ENCODE data around the gene EGLN3. TPM values are rescaled to one million over a fixed set of nuclear protein-coding genes. Genes with fewer than 3 reads are reported as not detected.

The EGLN3 gene
- total RNA-seq, 1 donor from 2014 or later, result 14.2 TPM

DNA sequence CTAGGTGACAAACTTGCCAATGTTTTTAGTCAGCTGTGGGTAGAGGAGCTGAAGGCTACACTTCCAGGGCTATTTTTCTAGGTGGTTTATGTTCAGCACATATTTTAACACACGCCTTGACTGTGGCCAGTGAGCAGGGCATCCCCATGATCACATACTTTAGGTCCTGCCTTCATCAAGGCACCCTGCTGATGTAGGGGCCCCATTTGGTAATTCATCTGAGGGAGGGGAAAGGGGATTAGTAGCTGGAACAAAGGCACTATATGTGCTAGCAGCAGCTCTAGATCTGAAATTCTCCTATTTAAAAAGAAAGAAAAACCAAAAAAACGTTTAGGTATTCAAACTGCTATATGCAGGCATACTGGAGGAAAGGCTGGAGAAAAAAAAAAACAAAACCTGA, 14.5 kb downstream of the EGLN3 start:
- Mint-ChIP-seq H3K36me3 (ENCODE audit: low read depth, unreplicated experiment) (no peaks in the 10 kb centered on the region), H3K27me3 (ENCODE audit: unreplicated experiment) (no peaks in the 10 kb centered on the region), H3K4me1 (ENCODE audit: unreplicated experiment) (peaks cover 42% of the 10 kb centered on the region), H3K9me3 (ENCODE audit: unreplicated experiment) (no peaks in the 10 kb centered on the region), H3K4me3 (ENCODE audit: unreplicated experiment) (no peak overlapping the region), H3K27ac (ENCODE audit: unreplicated experiment) (no peak overlapping the region)
- DNase-seq (ENCODE audit: low spot score), result no peak
- TF ChIP-seq, protein P1, sequence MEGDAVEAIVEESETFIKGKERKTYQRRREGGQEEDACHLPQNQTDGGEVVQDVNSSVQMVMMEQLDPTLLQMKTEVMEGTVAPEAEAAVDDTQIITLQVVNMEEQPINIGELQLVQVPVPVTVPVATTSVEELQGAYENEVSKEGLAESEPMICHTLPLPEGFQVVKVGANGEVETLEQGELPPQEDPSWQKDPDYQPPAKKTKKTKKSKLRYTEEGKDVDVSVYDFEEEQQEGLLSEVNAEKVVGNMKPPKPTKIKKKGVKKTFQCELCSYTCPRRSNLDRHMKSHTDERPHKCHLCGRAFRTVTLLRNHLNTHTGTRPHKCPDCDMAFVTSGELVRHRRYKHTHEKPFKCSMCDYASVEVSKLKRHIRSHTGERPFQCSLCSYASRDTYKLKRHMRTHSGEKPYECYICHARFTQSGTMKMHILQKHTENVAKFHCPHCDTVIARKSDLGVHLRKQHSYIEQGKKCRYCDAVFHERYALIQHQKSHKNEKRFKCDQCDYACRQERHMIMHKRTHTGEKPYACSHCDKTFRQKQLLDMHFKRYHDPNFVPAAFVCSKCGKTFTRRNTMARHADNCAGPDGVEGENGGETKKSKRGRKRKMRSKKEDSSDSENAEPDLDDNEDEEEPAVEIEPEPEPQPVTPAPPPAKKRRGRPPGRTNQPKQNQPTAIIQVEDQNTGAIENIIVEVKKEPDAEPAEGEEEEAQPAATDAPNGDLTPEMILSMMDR (IDR thresholded peaks at IDR 0.05; ENCODE audit: unreplicated experiment), result no peak

DNA sequence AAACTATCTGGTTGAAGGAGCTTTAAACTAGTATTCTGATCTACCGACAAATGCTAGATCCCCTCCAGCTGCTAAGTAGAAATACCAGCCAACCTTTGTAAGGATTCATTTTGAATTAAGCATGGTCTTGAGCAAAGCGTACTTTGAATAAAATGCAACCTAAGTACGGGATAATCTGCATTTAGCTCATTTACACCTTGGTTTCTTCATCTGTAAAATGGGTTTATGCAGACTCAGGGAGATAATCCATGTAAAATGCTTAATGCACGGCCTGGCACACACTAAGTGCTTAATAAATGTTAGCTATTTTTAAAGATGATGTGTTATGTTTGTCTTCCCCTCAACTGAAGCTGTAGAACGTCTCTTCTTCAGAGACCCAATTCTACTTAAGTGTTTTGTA, 15.9 kb downstream of the EGLN3 start:
- DNase-seq (ENCODE audit: low spot score), result no peak
- H3K4me1 Mint-ChIP-seq (ENCODE audit: unreplicated experiment), result peaks cover 45% of the 10 kb centered on the region
- no peaks in the 10 kb centered on the region for H3K27me3 Mint-ChIP-seq (ENCODE audit: unreplicated experiment)
- H3K4me3 Mint-ChIP-seq (ENCODE audit: unreplicated experiment), result no peak overlapping the region
- TF ChIP-seq, protein P1 (IDR thresholded peaks at IDR 0.05; ENCODE audit: unreplicated experiment), result no peak
- H3K9me3 Mint-ChIP-seq (ENCODE audit: unreplicated experiment), result no peaks in the 10 kb centered on the region
- H3K36me3 Mint-ChIP-seq (ENCODE audit: low read depth, unreplicated experiment), result no peaks in the 10 kb centered on the region
- H3K27ac Mint-ChIP-seq (ENCODE audit: unreplicated experiment), result no peak overlapping the region

DNA sequence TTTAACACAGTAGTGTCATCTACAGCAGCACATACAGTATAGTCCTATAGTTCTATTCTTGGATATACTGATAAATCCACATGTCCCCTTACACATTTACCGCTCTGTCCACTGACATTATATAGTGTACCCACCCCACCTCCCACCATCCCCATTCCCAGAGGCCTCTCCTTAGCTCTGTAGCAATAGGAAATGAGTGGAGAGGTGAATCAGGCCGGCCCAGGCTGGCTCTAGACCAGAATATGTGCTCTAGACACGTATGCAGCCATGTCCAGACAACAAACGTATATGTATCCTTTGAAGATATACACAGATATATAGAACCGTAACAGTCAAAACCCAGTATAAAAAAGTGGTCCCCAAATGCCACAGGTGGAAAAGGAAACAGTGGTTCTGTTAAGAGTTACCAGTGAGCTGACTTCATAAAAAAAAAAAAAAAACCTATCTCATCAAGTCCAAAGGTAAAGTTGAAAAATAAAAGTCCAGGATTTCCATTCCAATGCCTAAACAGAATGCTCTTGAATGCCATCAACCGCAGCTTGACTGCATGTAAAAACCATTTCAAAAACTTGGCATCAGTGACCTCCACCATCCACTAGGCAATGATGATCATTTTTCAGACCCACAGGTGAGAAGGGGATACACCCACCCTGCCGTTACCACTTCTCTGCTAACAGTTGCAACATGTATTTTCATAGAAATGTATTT, 16.7 kb downstream of the EGLN3 start:
- H3K4me1 Mint-ChIP-seq (ENCODE audit: unreplicated experiment), result peaks cover 45% of the 10 kb centered on the region
- no peak overlapping the region for H3K27ac Mint-ChIP-seq (ENCODE audit: unreplicated experiment)
- no peaks in the 10 kb centered on the region for H3K27me3 Mint-ChIP-seq (ENCODE audit: unreplicated experiment)

DNA sequence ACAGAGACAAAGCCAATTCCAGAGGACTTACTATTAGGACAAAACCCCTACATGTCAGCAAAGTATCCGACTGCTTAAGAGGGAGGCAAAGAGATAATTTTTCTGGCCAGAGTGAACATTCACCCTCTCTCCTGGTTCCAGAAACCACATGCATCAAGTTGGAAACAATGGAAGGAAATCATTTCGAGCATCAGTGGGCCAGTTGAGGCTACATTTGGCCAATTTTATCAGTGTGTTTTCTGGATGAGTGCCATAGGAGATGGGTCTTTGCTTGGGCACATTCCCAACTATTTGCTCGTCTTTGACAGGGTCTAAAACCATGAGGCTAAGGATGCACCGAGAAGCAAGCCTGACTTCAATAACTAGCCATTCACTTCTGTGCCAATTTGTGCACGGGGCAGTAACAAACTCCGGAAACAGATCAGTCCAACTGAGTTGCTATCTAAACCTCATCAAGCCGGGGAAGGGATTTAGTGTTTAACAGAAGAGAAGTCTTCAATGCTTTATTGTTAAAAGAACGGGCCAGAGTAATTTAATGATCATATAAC, 17.4 kb downstream of the EGLN3 start:
- no peak for DNase-seq (ENCODE audit: low spot score)
- TF ChIP-seq, protein P1 (IDR thresholded peaks at IDR 0.05; ENCODE audit: unreplicated experiment), result no peak
- no peak overlapping the region for H3K27ac Mint-ChIP-seq (ENCODE audit: unreplicated experiment)
- H3K4me1 Mint-ChIP-seq (ENCODE audit: unreplicated experiment), result peaks cover 40% of the 10 kb centered on the region
- no peaks in the 10 kb centered on the region for H3K9me3 Mint-ChIP-seq (ENCODE audit: unreplicated experiment)
- no peaks in the 10 kb centered on the region for H3K36me3 Mint-ChIP-seq (ENCODE audit: low read depth, unreplicated experiment)
- H3K4me3 Mint-ChIP-seq (ENCODE audit: unreplicated experiment), result no peak overlapping the region
- no peaks in the 10 kb centered on the region for H3K27me3 Mint-ChIP-seq (ENCODE audit: unreplicated experiment)

More for the DNA sequence above, 16.7 kb downstream of the EGLN3 start:
- TF ChIP-seq, protein P1 (IDR thresholded peaks at IDR 0.05; ENCODE audit: unreplicated experiment), result no peak
- Mint-ChIP-seq H3K9me3 (ENCODE audit: unreplicated experiment) (no peaks in the 10 kb centered on the region), H3K36me3 (ENCODE audit: low read depth, unreplicated experiment) (no peaks in the 10 kb centered on the region), H3K4me3 (ENCODE audit: unreplicated experiment) (no peak overlapping the region)
- no peak for DNase-seq (ENCODE audit: low spot score)
